WTC11 (cell line): Measurements from ENCODE around the gene NEURL1.

ENCODE experiments used
- CTCF ChIP-seq: fragments of 200-600 bp; IDR thresholded peaks from 2 replicates; pipeline ENCODE4 v1.8.0; 2022; ENCODE audit warnings: antibody characterized with exemption
- ETV6 ChIP-seq: sonication (generic); formaldehyde crosslinking; IDR thresholded peaks from 2 replicates; pipeline ENCODE4 v1.8.1; 2022; ENCODE audit warnings: mild to moderate bottlenecking, missing genetic modification reagents

DNA sequence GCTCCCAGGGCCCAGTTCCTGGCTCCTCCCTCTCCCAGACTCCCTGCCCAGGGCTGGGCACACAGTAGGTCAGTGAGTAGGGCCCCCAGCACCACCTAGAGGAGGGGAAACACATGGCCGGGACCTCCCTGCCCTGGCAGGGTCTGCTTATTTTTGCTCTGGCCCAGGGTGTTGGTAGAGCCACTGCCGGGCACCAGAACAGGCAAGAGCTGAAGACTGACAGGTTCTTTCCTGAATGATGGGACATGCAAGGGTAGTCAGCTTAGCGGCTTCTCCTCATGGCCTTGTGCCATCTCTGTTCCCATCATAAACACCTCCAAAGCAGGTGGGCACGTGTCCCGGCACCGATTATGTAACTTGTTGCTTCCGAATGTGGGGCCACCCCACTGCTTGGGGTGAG, 86.5 kb downstream of the NEURL1 start:
- TF ChIP-seq CTCF: 0 out of 2 replicates have a peak, but pooled peaks have one; percentile 20
- TF ChIP-seq ETV6: no peak
